GM12801 (cell line): ENCODE measurements around the gene TDRD3.

ENCODE experiments used
- TF ChIP-seq, protein P1 (sequence below): IDR thresholded peaks from one replicate; pipeline ENCODE4 v1.5.1; 2011; ENCODE audit warnings: control low read depth; ENCODE audit not compliant: insufficient read length; ENCODE audit errors: extremely low read depth

Gene TDRD3

DNA sequence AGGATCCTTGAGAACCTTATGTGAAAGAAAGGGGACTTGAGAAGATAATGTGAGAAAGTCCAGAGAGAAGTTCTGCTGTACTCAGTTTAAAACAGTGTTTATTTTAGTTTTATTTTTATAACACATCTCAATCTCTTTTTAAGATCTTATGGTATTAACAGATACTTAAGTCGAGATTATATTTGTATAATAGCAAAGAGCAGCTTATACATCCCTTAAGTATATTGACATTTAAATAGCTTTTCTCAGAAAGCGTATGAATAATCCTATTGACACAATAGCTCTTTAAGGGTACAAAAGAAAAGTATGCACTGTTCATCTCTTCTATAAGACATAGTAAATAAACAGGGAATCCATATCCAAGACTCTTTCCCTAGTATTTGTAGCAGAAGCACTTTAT is 42.2 kb downstream of the TDRD3 start:
- TF ChIP-seq, protein P1, sequence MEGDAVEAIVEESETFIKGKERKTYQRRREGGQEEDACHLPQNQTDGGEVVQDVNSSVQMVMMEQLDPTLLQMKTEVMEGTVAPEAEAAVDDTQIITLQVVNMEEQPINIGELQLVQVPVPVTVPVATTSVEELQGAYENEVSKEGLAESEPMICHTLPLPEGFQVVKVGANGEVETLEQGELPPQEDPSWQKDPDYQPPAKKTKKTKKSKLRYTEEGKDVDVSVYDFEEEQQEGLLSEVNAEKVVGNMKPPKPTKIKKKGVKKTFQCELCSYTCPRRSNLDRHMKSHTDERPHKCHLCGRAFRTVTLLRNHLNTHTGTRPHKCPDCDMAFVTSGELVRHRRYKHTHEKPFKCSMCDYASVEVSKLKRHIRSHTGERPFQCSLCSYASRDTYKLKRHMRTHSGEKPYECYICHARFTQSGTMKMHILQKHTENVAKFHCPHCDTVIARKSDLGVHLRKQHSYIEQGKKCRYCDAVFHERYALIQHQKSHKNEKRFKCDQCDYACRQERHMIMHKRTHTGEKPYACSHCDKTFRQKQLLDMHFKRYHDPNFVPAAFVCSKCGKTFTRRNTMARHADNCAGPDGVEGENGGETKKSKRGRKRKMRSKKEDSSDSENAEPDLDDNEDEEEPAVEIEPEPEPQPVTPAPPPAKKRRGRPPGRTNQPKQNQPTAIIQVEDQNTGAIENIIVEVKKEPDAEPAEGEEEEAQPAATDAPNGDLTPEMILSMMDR = no peak

DNA sequence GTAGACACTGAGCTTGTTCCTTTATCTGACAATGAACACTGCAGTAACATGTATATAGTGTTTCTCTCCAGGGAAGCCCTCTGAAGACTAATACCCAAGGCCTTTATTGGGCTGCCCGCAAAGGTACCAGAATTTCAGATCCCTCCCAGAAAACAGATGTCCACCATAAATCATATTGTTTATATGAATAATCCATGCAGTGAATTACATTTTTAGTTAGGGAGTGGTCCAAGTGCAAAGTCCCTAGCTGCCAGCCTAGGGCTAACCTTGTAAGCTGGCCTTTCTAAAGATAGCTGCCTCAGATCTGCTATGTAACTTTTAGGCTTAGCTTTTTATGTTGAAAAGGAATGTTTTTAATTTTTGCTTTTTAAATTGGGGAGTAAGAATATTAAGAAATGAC is 44.7 kb downstream of the TDRD3 start:
- TF ChIP-seq, protein P1 = no peak

DNA sequence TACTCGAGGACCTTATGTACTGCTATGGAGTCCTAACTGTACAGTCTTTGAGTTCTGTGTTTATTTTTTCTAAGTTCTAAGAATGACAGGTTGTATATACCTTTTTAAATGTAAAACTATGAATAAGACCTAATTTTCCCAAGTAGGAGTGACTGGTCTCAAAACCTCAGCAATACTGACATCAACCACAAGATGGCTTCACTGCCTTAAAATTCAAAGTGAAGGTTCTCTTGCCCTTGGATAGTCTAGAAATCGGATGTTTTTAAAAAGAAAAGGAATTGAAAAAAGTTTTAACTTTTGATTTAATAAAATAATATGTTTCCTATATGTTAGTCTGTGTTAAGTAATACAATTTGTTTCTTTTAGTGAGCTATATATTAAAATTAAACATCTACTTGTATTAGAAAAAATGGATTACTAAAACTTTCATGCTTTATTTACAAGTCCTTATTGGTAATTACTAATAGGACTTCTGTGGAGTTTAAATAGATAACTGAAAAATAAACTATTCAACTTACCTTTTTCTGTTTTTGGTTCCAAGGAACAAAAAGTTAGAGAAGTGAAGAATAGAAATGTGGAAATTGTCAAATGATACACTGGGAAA is 52.0 kb downstream of the TDRD3 start:
- TF ChIP-seq, protein P1 = no peak

GRCh38 chr13:60453490-60453889 is 56.5 kb downstream of the TDRD3 start:
- TF ChIP-seq, protein P1 = no peak

- TF ChIP-seq, protein P1 = no peak
Measured at GRCh38 chr13:60454425-60454824, 57.4 kb downstream of the TDRD3 start.

- TF ChIP-seq, protein P1 = no peak
Measured at GRCh38 chr13:60463787-60464186, 66.8 kb downstream of the TDRD3 start.

DNA sequence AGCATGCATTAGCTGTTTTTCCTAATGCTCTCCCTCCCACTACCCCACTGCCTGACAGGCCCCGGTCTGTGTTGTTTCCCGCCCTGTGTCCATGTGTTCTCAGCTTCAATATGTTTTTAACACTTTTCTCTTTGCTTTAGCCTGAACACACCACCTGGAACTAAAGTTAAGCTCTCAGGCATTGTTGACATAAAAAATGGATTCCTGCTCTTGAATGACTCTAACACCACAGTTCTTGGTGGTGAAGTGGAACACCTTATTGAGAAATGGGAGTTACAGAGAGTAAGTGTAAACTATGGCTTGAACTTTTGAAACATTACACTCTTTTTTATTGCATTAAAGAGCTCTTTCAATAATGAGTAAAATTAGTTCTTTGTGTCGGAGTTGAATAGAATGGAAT is 70.1 kb downstream of the TDRD3 start:
- TF ChIP-seq, protein P1 = no peak
